Measurements from ENCODE around the gene KCNH1. TPM values are rescaled to one million over a fixed set of nuclear protein-coding genes. Genes with fewer than 3 reads are reported as not detected.
"Not testable (repeated sequence)": the region's sequence is repeated elsewhere in the genome, so short reads cannot be mapped to it uniquely, and the experiment has no call there.

Gene KCNH1
- total and polyA plus RNA-seq, 7 donors = 0.10 to 0.22 (median 0.17) TPM

DNA sequence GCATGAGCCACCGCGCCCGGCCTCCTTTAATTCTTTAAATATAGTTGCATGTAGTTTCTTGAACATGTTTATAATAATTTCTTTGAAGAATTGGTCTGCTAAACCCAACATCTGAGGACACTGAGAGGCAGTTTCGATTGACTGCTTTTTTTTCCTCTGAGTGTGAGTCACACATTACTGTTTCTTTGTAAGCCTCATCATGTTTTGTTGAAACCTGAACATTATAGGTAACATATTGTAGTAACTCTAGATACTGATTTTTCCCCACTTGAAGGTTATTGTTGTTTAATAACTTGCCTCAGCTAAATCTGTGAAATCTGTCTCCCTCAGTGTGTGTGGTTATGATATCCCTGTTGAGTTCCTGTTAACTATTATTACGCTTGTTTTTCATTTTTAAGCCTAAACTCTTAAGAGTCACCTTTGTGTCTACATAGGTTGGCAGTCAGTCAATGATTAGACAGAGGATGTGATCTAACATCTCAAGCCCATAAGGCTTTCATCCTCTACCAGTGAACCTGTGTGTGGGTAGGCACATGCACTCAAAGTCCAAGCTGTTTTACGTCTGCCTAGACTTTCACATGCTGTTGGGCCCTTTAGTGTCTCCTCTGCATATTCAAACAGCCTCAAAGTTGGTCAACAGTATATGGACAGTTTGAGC is 155.5 kb downstream of the KCNH1 start:
- 81 to 83% (median 82%) methylated on average over 6 of the region's 6 CpGs for whole genome bisulfite sequencing, 3 donors
- H3K27me3 ChIP-seq (ENCODE audit: insufficient read depth in 3 of 3, low read length in 2 of 3) = no peaks in the 10 kb centered on the region
- TF ChIP-seq, protein P1, sequence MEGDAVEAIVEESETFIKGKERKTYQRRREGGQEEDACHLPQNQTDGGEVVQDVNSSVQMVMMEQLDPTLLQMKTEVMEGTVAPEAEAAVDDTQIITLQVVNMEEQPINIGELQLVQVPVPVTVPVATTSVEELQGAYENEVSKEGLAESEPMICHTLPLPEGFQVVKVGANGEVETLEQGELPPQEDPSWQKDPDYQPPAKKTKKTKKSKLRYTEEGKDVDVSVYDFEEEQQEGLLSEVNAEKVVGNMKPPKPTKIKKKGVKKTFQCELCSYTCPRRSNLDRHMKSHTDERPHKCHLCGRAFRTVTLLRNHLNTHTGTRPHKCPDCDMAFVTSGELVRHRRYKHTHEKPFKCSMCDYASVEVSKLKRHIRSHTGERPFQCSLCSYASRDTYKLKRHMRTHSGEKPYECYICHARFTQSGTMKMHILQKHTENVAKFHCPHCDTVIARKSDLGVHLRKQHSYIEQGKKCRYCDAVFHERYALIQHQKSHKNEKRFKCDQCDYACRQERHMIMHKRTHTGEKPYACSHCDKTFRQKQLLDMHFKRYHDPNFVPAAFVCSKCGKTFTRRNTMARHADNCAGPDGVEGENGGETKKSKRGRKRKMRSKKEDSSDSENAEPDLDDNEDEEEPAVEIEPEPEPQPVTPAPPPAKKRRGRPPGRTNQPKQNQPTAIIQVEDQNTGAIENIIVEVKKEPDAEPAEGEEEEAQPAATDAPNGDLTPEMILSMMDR (IDR thresholded peaks at IDR 0.05) = no peak
- H3K36me3 ChIP-seq (ENCODE audit: insufficient read depth in 1 of 2, low read depth in 1 of 2) = no peaks in the 10 kb centered on the region
- intact Hi-C loops (cut with DNase I) = no loop called here
- H3K9me3 ChIP-seq = no peaks in the 10 kb centered on the region
- no peak overlapping the region for H3K27ac ChIP-seq
- DNase-seq (no peak), ATAC-seq (no peak)
- H3K4me1 ChIP-seq = no peaks in the 10 kb centered on the region
- H3K4me3 ChIP-seq = no peak overlapping the region

DNA sequence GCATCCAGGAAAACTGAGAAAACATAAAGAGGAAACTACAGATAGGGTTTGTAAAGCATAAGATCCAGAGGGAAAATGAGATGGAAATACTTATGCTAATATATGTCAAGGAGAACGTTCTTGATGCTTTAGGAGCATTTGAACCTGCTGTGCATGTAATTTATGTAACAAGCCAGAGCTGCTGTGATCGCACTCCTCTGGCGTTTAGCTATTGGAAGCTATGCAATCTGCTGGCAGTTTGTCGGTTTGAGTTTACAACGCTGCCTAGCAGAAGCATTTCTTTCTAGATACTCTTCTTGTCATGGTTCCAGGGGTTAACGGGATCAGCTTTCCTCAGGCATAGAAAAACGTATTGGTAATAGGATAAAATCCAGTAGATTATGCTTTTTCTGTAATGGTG is 182.7 kb downstream of the KCNH1 start:
- intact Hi-C loops (cut with DNase I) = no loop called here
- no peaks in the 10 kb centered on the region for H3K27me3 ChIP-seq (ENCODE audit: insufficient read depth in 3 of 3, low read length in 2 of 3)
- 23 to 26% (median 24%) methylated on average over 7 of the region's 7 CpGs for WGBS, 3 donors
- no peak for ATAC-seq
- no peak for DNase-seq
- H3K9me3 ChIP-seq = no peaks in the 10 kb centered on the region
- no peak overlapping the region for H3K4me3 ChIP-seq
- TF ChIP-seq, protein P1 (IDR thresholded peaks at IDR 0.05) = no peak
- no peaks in the 10 kb centered on the region for H3K4me1 ChIP-seq
- no peak overlapping the region for H3K27ac ChIP-seq
- no peaks in the 10 kb centered on the region for H3K36me3 ChIP-seq (ENCODE audit: insufficient read depth in 1 of 2, low read depth in 1 of 2)

DNA sequence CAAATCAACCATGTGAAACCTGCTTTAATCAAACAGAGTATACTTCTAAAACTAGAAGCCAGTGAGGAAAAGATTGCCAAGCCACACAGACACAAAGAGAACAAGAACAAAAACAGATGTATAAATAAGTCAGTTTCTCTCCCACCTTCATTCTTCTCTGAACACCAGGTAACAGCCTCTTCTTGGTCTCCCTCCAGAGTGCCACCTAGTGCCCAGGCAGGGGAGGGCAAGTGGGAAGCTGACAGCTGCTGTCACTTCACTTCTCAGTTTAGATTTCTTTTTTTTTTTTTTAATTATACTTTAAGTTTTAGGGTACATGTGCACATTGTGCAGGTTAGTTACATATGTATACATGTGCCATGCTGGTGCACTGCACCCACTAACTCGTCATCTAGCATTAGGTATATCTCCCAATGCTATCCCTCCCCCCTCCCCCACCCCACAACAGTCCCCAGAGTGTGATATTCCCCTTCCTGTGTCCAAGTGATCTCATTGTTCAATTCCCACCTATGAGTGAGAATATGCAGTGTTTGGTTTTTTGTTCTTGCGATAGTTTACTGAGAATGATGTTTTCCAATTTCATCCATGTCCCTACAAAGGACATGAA is 183.9 kb downstream of the KCNH1 start:
- not testable (repeated sequence) for ATAC-seq, H3K27ac ChIP-seq

DNA sequence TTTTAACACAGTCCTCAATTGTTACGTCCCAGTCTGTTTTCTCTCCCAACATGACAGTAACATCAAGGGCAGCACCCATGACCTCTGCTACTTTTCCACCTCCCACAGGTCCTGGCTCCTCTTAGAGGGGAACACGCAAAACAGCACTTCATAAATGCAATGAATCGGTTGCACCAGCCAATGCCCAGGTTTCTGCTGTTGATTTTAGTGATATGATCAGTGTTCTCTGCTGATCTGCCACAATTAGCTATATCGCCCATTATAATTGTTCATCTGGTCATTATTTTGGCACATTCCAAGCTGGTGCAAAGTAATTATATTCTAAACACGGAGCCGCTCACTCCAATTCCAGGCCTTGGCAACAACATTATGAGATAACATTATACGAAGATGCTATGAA is 184.5 kb downstream of the KCNH1 start:
- no peak for ATAC-seq
- H3K27ac ChIP-seq = no peak overlapping the region
- DNase-seq = no peak
- H3K4me3 ChIP-seq = no peak overlapping the region
- no peaks in the 10 kb centered on the region for H3K9me3 ChIP-seq
- intact Hi-C loops (cut with DNase I) = no loop called here
- no peaks in the 10 kb centered on the region for H3K27me3 ChIP-seq (ENCODE audit: insufficient read depth in 3 of 3, low read length in 2 of 3)
- 72 to 79% (median 74%) methylated on average over 7 of the region's 7 CpGs for WGBS, 3 donors
- H3K4me1 ChIP-seq = no peaks in the 10 kb centered on the region
- no peaks in the 10 kb centered on the region for H3K36me3 ChIP-seq (ENCODE audit: insufficient read depth in 1 of 2, low read depth in 1 of 2)
- TF ChIP-seq, protein P1 (IDR thresholded peaks at IDR 0.05) = no peak

More for the DNA sequence above, 183.9 kb downstream of the KCNH1 start:
- H3K4me3 ChIP-seq; H3K36me3 ChIP-seq (ENCODE audit: insufficient read depth in 1 of 2, low read depth in 1 of 2); H3K27me3 ChIP-seq (ENCODE audit: insufficient read depth in 3 of 3, low read length in 2 of 3); intact Hi-C loops (cut with DNase I); H3K4me1 ChIP-seq; H3K9me3 ChIP-seq; DNase-seq: not testable (repeated sequence)
- TF ChIP-seq, protein P1 (IDR thresholded peaks at IDR 0.05) = peak; percentile 9
- 83 to 100% methylated on average over 1 of the region's 2 CpGs; no CpG with 5 or more reads in 1 of the 3 donors for WGBS, 3 donors

All from psoas muscle (tissue), 8 donors.